K562 (cell line): ENCODE measurements around the gene SCIN. TPM values are rescaled to one million over a fixed set of nuclear protein-coding genes. Genes with fewer than 3 reads are reported as not detected.

Experiments used
- CBFA2T2 ChIP-seq: fragments of 450-650 bp; conservative IDR thresholded peaks from 2 replicates; pipeline ENCODE4 v1.6.1; 2017; ENCODE audit warnings: mild to moderate bottlenecking
- CCAR2 ChIP-seq: fragments of 200-400 bp; formaldehyde crosslinking; IDR thresholded peaks from 2 replicates; pipeline ENCODE4 v1.6.1; 2017; ENCODE audit warnings: mild to moderate bottlenecking, low read depth, low read length
- CEBPG ChIP-seq, 3 experiments: fragments of 200-800 bp in 1 of 3; sonication (Bioruptor generic) in 1 of 3; sonication (generic) in 1 of 3; formaldehyde crosslinking in 1 of 3; IDR thresholded peaks in 2 of 3; conservative IDR thresholded peaks in 1 of 3; 2 replicates each; pipeline versions ENCODE4 v1.6.1 to v1.8.0; 2016 to 2022; ENCODE audit warnings: missing compliant biosample characterization in 2 of 3, missing genetic modification characterization in 2 of 3, mild to moderate bottlenecking in 1 of 3, missing genetic modification reagents in 1 of 3
- ETS1 ChIP-seq: conservative IDR thresholded peaks from 2 replicates; pipeline ENCODE4 v1.6.1; 2011; ENCODE audit warnings: low read depth, mild to moderate bottlenecking, low read length; ENCODE audit not compliant: control insufficient read depth
- GABPB1 ChIP-seq: sonication (generic); formaldehyde crosslinking; IDR thresholded peaks from 2 replicates; pipeline ENCODE4 v1.8.0; 2022; ENCODE audit warnings: mild to moderate bottlenecking, missing genetic modification reagents
- ID3 ChIP-seq, 2 experiments: fragments of 250-450 bp in 1 of 2; fragments of 450-650 bp in 1 of 2; sonication (Bioruptor Pico) in 1 of 2; IDR thresholded peaks; 2 replicates each; pipeline versions ENCODE4 v1.6.1 to v1.8.0; 2016 to 2021; ENCODE audit warnings: mild to moderate bottlenecking in 2 of 2, moderate library complexity in 2 of 2, missing compliant biosample characterization in 1 of 2, missing genetic modification characterization in 1 of 2
- MECOM ChIP-seq: fragments of 250-450 bp; sonication (Bioruptor Pico); IDR thresholded peaks from 2 replicates; pipeline ENCODE4 v1.8.0; 2022; ENCODE audit warnings: inconsistent platforms
- POLR2A ChIP-seq: fragments of 450-650 bp; conservative IDR thresholded peaks from 2 replicates; pipeline ENCODE4 v1.6.1; 2016
- POLR2AphosphoS5 ChIP-seq: IDR thresholded peaks from 2 replicates; pipeline ENCODE4 v1.6.1; 2011; ENCODE audit warnings: mild to moderate bottlenecking, low read depth, low read length, moderate library complexity; ENCODE audit not compliant: control insufficient read depth, insufficient read depth
- PTTG1 ChIP-seq: fragments of 450-650 bp; IDR thresholded peaks from 2 replicates; pipeline ENCODE4 v1.6.1; 2016; ENCODE audit warnings: low read depth, mild to moderate bottlenecking, missing genetic modification characterization, missing compliant biosample characterization
- RERE ChIP-seq: sonication (generic); formaldehyde crosslinking; IDR thresholded peaks from 2 replicates; pipeline ENCODE4 v1.8.0; 2023; ENCODE audit warnings: missing genetic modification reagents, mild to moderate bottlenecking, borderline replicate concordance
- TAL1 ChIP-seq: fragments of 450-650 bp; IDR thresholded peaks from 2 replicates; pipeline ENCODE4 v1.6.1; 2016; ENCODE audit warnings: mild to moderate bottlenecking
- ZKSCAN1 ChIP-seq: fragments of 150-350 bp; IDR thresholded peaks from 2 replicates; pipeline ENCODE4 v1.6.1; 2016; ENCODE audit warnings: low read depth, low read length
- ZNF324 ChIP-seq: fragments of 250-450 bp; sonication (Bioruptor Pico); IDR thresholded peaks from 2 replicates; pipeline ENCODE4 v1.4.0; 2020; ENCODE audit warnings: mild to moderate bottlenecking
- polyA plus RNA-seq, 8 experiments: library from polyadenylated mRNA; depleted of rRNA in 4 of 8; stranded (reverse) in 5 of 8; unstranded in 3 of 8; fragments of >200 nt; fragmentation: Nextera tagmentation in 2 of 8; fragmentation: Illumina TruSeq in 1 of 8; extraction: Ambion mirVana in 2 of 8; extraction: Trizol in 1 of 8; gene quantifications; 2 replicates each; pipeline versions ENCODE4 v1.2.1 to v1.2.3, GENCODE V29; 2011 to 2014; ENCODE audit warnings: inconsistent platforms in 1 of 8, missing spikeins in 1 of 8
- total RNA-seq, 7 experiments: library from RNA; depleted of rRNA in 6 of 7; stranded (reverse); fragments of >200 nt in 6 of 7; fragmentation: Illumina TruSeq in 2 of 7; extraction: Trizol in 2 of 7; gene quantifications; 2 replicates each; pipeline versions ENCODE4 v1.2.1 to v1.2.3, GENCODE V29; 2011 to 2021; ENCODE audit warnings: low replicate concordance in 1 of 7
- TF ChIP-seq, protein P1 (sequence below): sonication (generic); formaldehyde crosslinking; IDR thresholded peaks from 2 replicates; pipeline ENCODE4 v1.8.0; 2023; ENCODE audit warnings: mild to moderate bottlenecking, missing genetic modification reagents

Gene SCIN
- total and polyA plus RNA-seq, 9 of the 15 experiments (the other 6 are each of a cell fraction or from before 2014, with no cell fraction given) = 0.67 to 18.2 (median 10.6) TPM

GRCh38 chr7:12686234-12686890 lies 115.8 kb downstream of the SCIN start (continued):
- TF ChIP-seq ZNF324 (CRISPR knock-in tag) (no peak), ETS1 (peak; percentile 69; the same call in 1 of the 2 replicates), TAL1 (no peak), CEBPG (CRISPR knock-in tag; IDR thresholded peaks at IDR 0.05) (no peak), CEBPG (tag; conservative IDR thresholded peaks at IDR 0.05 in 1 of 2, IDR thresholded peaks at IDR 0.05 in 1 of 2) (no peak), RERE (CRISPR knock-in tag) (no peak), GABPB1 (CRISPR knock-in tag) (peak; percentile 90), POLR2AphosphoS5 (no peak), MECOM (CRISPR knock-in tag) (no peak; the same call in 1 of the 2 replicates), CBFA2T2 (peak; percentile 33), ID3 (CRISPR knock-in tag; IDR thresholded peaks at IDR 0.05) (no peak), ID3 (tag; IDR thresholded peaks at IDR 0.05) (peak; percentile 87; the same call in 1 of the 2 replicates), ZKSCAN1 (no peak), PTTG1 (tag) (no peak), CCAR2 (no peak), POLR2A (no peak)
- TF ChIP-seq, protein P1, sequence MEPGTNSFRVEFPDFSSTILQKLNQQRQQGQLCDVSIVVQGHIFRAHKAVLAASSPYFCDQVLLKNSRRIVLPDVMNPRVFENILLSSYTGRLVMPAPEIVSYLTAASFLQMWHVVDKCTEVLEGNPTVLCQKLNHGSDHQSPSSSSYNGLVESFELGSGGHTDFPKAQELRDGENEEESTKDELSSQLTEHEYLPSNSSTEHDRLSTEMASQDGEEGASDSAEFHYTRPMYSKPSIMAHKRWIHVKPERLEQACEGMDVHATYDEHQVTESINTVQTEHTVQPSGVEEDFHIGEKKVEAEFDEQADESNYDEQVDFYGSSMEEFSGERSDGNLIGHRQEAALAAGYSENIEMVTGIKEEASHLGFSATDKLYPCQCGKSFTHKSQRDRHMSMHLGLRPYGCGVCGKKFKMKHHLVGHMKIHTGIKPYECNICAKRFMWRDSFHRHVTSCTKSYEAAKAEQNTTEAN (CRISPR knock-in tag) = 0 out of 2 replicates have a peak, but pooled peaks have one; percentile 74
